22Rv1 (cell line): ENCODE results near the gene VDAC1.

Experiments
- H3K27ac ChIP-seq: fragments of 450-650 bp; 2 replicates; pipeline ENCODE4 v1.5.1; 2017
- CTCF ChIP-seq: fragments of 450-650 bp; IDR thresholded peaks from 2 replicates; pipeline ENCODE4 v1.5.1; 2017; ENCODE audit warnings: mild to moderate bottlenecking
- ZFX ChIP-seq: fragments of 450-650 bp; IDR thresholded peaks from 2 replicates; pipeline ENCODE4 v1.6.1; 2017; ENCODE audit warnings: antibody characterized with exemption, borderline replicate concordance

VDAC1 gene

DNA sequence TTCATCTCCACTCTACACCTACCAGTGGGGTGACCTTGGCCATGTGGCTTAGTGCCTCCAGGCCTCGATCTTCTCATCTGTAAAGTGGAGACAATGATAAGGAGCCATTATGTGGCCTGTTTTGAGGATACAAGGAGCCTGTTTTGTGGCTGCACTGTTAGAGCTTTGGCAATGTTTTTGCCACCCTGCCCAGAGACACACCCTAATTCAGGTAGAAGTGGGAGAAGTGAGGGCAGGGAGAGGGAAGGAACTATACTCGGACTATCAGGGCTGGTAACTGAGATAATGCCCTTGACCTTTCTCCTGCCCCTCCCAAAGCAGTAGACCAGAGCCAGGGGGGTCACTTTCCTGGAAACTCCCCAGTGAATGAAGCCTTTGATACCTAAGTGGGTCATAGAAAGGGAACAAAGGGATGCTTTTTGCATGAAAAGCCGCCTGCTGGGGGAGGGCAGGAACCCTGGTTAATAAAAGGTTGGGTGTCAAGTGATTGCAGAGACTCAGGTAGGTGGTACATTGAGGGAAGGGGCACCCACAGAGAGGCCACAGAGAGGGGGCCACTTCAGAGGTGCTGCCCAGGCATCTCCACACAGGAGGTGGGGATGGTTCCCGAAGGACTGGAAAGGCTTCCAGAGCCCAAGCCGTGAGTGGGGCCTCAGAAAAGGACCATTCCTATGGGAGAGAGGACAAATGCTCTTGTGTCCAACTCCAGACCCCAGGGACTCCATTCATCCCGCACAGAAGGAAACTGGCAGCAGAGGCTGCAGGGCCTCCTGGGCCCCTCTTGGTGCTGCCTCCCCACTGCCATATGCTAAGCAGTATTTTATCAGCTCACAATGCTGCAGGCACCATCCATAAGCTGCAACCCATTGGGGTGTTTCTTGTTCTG lies 42.3 kb upstream of the VDAC1 start:
- no peak overlapping the region for H3K27ac ChIP-seq
- no peak for TF ChIP-seq CTCF
- TF ChIP-seq ZFX = no peak

GRCh38 chr5:134046330-134046729 lies 41.6 kb upstream of the VDAC1 start:
- no peak overlapping the region for H3K27ac ChIP-seq
- TF ChIP-seq CTCF (no peak), ZFX (no peak)

- no peak for TF ChIP-seq ZFX
- TF ChIP-seq CTCF = no peak
- no peak overlapping the region for H3K27ac ChIP-seq
Observed at GRCh38 chr5:134043793-134044792, 39.3 kb upstream of the VDAC1 start.

- TF ChIP-seq ZFX (no peak), CTCF (no peak)
- no peak overlapping the region for H3K27ac ChIP-seq
Observed at GRCh38 chr5:134041570-134042411, 37.0 kb upstream of the VDAC1 start.

- H3K27ac ChIP-seq = no peak overlapping the region
- no peak for TF ChIP-seq ZFX
- TF ChIP-seq CTCF = no peak
Observed at GRCh38 chr5:134038138-134038537, 33.4 kb upstream of the VDAC1 start.

DNA sequence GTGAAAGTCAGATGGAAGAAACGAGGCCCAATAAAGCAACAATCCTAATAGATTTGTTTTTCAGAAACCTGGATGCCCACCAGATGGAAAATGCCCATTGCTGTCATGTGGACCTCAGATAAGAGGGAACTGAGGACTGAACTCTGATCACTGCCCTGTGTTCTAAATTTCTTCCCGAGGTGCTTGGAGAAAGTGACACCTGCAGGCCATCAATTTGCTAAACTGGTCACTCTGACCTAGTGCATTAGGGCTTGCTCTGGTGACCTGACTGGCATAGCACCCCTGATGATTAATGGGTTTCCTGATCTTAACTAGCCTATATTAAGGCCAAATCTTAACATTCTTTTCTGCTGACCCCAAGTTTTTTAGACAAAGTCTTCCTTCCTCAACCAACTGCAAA lies 32.4 kb upstream of the VDAC1 start:
- TF ChIP-seq ZFX = no peak
- TF ChIP-seq CTCF = 0 out of 2 replicates have a peak, but pooled peaks have one; percentile 7
- no peak overlapping the region for H3K27ac ChIP-seq
